Prostate gland (tissue), 2 donors: ENCODE data around the gene CEP152.

Source experiments
- CTCF ChIP-seq, 4 experiments: fragments of 200-600 bp in 2 of 4; fragments of 450-650 bp in 2 of 4; sonication (generic) in 2 of 4; IDR thresholded peaks; 1 replicate in 3 of 4; 2 replicates in 1 of 4; pipeline ENCODE4 v1.5.1; 2016 to 2019; ENCODE audit warnings: antibody characterized with exemption in 4 of 4, mild to moderate bottlenecking in 2 of 4, moderate library complexity in 2 of 4
- POLR2A ChIP-seq: fragments of 450-650 bp; IDR thresholded peaks from one replicate; pipeline ENCODE4 v1.6.1; 2016; ENCODE audit warnings: antibody characterized with exemption, mild to moderate bottlenecking
- POLR2AphosphoS5 ChIP-seq: sonication (generic); formaldehyde crosslinking; IDR thresholded peaks from one replicate; pipeline ENCODE4 v1.6.1; 2017; ENCODE audit warnings: antibody characterized with exemption

- TF ChIP-seq CTCF (IDR thresholded peaks at IDR 0.05) (no peak), POLR2A (no peak), POLR2AphosphoS5 (no peak)
Observed at GRCh38 chr15:48705381-48705780, 105.5 kb downstream of the CEP152 start.
